Peyer's patch (tissue), 4 donors: Measurements from ENCODE around the gene CLIP4.

ENCODE experiments used
- POLR2A ChIP-seq, 2 donors: fragments of 450-650 bp; IDR thresholded peaks; one replicate each; pipeline ENCODE4 v1.5.1; 2017; ENCODE audit warnings: antibody characterized with exemption in 2 of 2, mild to moderate bottlenecking in 2 of 2, moderate library complexity in 2 of 2
- TF ChIP-seq, protein P1 (sequence below), 6 experiments: fragments of 450-650 bp in 4 of 6; fragments of 200-600 bp in 2 of 6; sonication (generic) in 1 of 6; IDR thresholded peaks; one replicate each; pipeline ENCODE4 v1.5.1; 2017 to 2019; ENCODE audit warnings: antibody characterized with exemption in 6 of 6, mild to moderate bottlenecking in 3 of 6, moderate library complexity in 1 of 6

DNA sequence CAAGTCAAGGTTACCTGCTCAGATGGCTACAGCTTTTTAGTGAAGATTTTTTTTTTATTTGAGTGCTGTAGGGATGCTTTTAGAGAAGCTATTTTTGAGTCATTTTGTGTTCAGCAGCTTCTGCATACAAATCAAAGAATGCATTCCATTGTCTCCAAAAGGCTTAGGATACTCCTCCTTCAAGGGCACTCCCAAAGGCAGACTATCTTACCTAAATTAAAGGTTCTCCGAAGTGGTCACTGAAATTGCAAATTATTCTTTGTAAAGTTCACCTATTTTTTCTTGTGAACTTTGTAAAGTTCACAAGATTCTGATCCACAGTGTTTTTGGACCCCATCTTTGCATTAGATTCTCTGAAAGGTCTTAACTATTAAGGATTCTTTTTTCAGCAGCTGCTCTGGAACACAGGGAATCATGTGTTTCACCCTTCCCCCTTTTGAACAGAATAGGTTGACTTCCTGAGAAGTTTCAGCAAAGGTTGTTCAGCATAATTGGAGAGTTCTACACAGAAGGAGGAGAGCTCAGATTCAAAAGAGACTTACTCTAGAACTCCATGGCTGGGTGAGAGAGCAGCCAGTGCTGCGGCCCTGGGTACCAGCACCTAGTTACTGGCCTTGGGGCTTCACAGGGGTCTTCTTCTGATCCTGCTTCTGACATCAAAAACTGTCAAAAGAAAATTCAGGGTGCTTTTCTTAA lies 14.5 kb downstream of the CLIP4 start:
- TF ChIP-seq, protein P1, sequence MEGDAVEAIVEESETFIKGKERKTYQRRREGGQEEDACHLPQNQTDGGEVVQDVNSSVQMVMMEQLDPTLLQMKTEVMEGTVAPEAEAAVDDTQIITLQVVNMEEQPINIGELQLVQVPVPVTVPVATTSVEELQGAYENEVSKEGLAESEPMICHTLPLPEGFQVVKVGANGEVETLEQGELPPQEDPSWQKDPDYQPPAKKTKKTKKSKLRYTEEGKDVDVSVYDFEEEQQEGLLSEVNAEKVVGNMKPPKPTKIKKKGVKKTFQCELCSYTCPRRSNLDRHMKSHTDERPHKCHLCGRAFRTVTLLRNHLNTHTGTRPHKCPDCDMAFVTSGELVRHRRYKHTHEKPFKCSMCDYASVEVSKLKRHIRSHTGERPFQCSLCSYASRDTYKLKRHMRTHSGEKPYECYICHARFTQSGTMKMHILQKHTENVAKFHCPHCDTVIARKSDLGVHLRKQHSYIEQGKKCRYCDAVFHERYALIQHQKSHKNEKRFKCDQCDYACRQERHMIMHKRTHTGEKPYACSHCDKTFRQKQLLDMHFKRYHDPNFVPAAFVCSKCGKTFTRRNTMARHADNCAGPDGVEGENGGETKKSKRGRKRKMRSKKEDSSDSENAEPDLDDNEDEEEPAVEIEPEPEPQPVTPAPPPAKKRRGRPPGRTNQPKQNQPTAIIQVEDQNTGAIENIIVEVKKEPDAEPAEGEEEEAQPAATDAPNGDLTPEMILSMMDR (IDR thresholded peaks at IDR 0.05): no peak
- no peak for TF ChIP-seq POLR2A (IDR thresholded peaks at IDR 0.05)
